IMR-90 (cell line): ENCODE measurements around the gene PDS5B. TPM values are rescaled to one million over a fixed set of nuclear protein-coding genes. Genes with fewer than 3 reads are reported as not detected.

Experiments
- ATAC-seq: fragments of 200-7000 bp; cut with Tn5 transposase; 2 replicates; pipeline ENCODE4 v1.9.1; 2020; ENCODE audit warnings: low read depth, mild to moderate bottlenecking, moderate library complexity
- BruUV-seq: library from RNA; stranded (reverse); fragments of 400-500 nt; replicated peaks from 2 replicates; lab custom pipeline; 2021; lab: Mats Ljungman, UMichigan
- CTCF ChIA-PET: fragments of 300-600 bp; formaldehyde crosslinking; extraction: SDS; loops from one replicate; lab custom pipeline; 2021; ENCODE audit warnings: antibody characterized with exemption; lab: Yijun Ruan, JAX
- POLR2A ChIA-PET: fragments of 300-600 bp; sonication (Branson Sonifier 250); formaldehyde crosslinking; loops from one replicate; lab custom pipeline; 2022; ENCODE audit warnings: antibody characterized with exemption; ENCODE audit not compliant: unreplicated experiment; lab: Charles Lee
- DNase-seq: peaks from one replicate; pipeline ENCODE4 v3.0.0; 2013
- H2AFZ ChIP-seq: replicated peaks from 2 replicates; pipeline ENCODE3; 2013; ENCODE audit warnings: low read length, mild to moderate bottlenecking; ENCODE audit not compliant: poor library complexity
- H2AK5ac ChIP-seq: 2 replicates; pipeline ENCODE4 v1.6.1; 2013; ENCODE audit warnings: low read depth, low read length, inconsistent platforms
- H2AK9ac ChIP-seq: replicated peaks from 2 replicates; pipeline ENCODE3; 2013; ENCODE audit warnings: mild to moderate bottlenecking, low read depth, low read length, moderate library complexity; ENCODE audit not compliant: poor library complexity
- H2BK120ac ChIP-seq: 2 replicates; pipeline ENCODE4 v1.6.1; 2013; ENCODE audit warnings: low read depth, low read length, inconsistent platforms
- H2BK15ac ChIP-seq: 3 replicates; pipeline ENCODE4 v1.6.1; 2013; ENCODE audit warnings: low read depth, low read length, inconsistent platforms
- H2BK20ac ChIP-seq: 2 replicates; pipeline ENCODE4 v1.6.1; 2013; ENCODE audit warnings: low read depth, mild to moderate bottlenecking, inconsistent platforms, low read length, moderate library complexity
- H2BK5ac ChIP-seq: 2 replicates; pipeline ENCODE4 v1.6.1; 2013; ENCODE audit warnings: mild to moderate bottlenecking, low read depth, low read length, inconsistent platforms; ENCODE audit not compliant: poor library complexity, severe bottlenecking
- H3K14ac ChIP-seq: replicated peaks from 2 replicates; pipeline ENCODE4 v1.6.1; 2013; ENCODE audit warnings: low read depth, low read length, inconsistent platforms
- H3K18ac ChIP-seq: 2 replicates; pipeline ENCODE4 v1.6.1; 2013; ENCODE audit warnings: low read depth, low read length, control low read depth
- H3K23ac ChIP-seq: 2 replicates; pipeline ENCODE4 v1.6.1; 2013; ENCODE audit warnings: low read depth, low read length, inconsistent platforms
- H3K27ac ChIP-seq: 2 replicates; pipeline ENCODE4 v1.5.1; 2013; ENCODE audit warnings: mild to moderate bottlenecking, control low read depth, low read length; ENCODE audit not compliant: insufficient read depth
- H3K27me3 ChIP-seq: 2 replicates; pipeline ENCODE4 v1.6.1; 2013; ENCODE audit warnings: low read length; ENCODE audit not compliant: control insufficient read depth, insufficient read depth
- H3K36me3 ChIP-seq: 2 replicates; pipeline ENCODE4 v1.6.1; 2013; ENCODE audit warnings: low read length, mixed read lengths; ENCODE audit not compliant: control insufficient read depth, insufficient read depth
- H3K4ac ChIP-seq: 2 replicates; pipeline ENCODE4 v1.6.1; 2013; ENCODE audit warnings: low read depth, low read length, inconsistent platforms
- H3K4me1 ChIP-seq: 2 replicates; pipeline ENCODE4 v1.6.1; 2013; ENCODE audit warnings: low read length, mixed read lengths; ENCODE audit not compliant: control insufficient read depth, insufficient read depth
- H3K4me2 ChIP-seq: 2 replicates; pipeline ENCODE4 v1.6.1; 2013; ENCODE audit warnings: low read depth, mild to moderate bottlenecking, control low read depth, low read length, moderate library complexity
- H3K4me3 ChIP-seq: 2 replicates; pipeline ENCODE4 v1.5.1; 2013; ENCODE audit warnings: low read depth, mild to moderate bottlenecking, control low read depth, low read length, moderate library complexity; ENCODE audit not compliant: insufficient read depth
- H3K56ac ChIP-seq: 2 replicates; pipeline ENCODE4 v1.6.1; 2013; ENCODE audit warnings: low read length, inconsistent platforms; ENCODE audit not compliant: insufficient read depth; ENCODE audit errors: extremely low read depth
- H3K79me1 ChIP-seq, 2 experiments: 2 replicates each; pipeline ENCODE4 v1.6.1; 2013; ENCODE audit warnings: low read length in 2 of 2, inconsistent platforms in 1 of 2, low read depth in 1 of 2
- H3K9ac ChIP-seq: 2 replicates; pipeline ENCODE4 v1.6.1; 2013; ENCODE audit warnings: low read depth, low read length, control low read depth
- H3K9me1 ChIP-seq: 2 replicates; pipeline ENCODE4 v1.6.1; 2013; ENCODE audit warnings: low read length, inconsistent platforms; ENCODE audit not compliant: insufficient read depth
- H3K9me3 ChIP-seq: 2 replicates; pipeline ENCODE4 v1.6.1; 2013; ENCODE audit warnings: low read length; ENCODE audit not compliant: control insufficient read depth, insufficient read depth
- H4K20me1 ChIP-seq: 2 replicates; pipeline ENCODE4 v1.6.1; 2013; ENCODE audit warnings: low read length, inconsistent platforms; ENCODE audit not compliant: insufficient read depth
- H4K5ac ChIP-seq: 2 replicates; pipeline ENCODE4 v1.6.1; 2013; ENCODE audit warnings: mild to moderate bottlenecking, low read depth, low read length, control low read depth
- H4K8ac ChIP-seq, 2 experiments: 2 replicates each; pipeline ENCODE4 v1.6.1; 2013; ENCODE audit warnings: low read depth in 2 of 2, low read length in 2 of 2, control low read depth in 1 of 2, inconsistent platforms in 1 of 2
- H4K91ac ChIP-seq: 2 replicates; pipeline ENCODE4 v1.6.1; 2013; ENCODE audit warnings: low read depth, low read length, inconsistent platforms; ENCODE audit not compliant: insufficient read depth
- ELK1 ChIP-seq: fragments of 150-350 bp; IDR thresholded peaks from 2 replicates; pipeline ENCODE4 v1.6.1; 2016; ENCODE audit warnings: low read depth, mild to moderate bottlenecking, low read length, moderate library complexity, borderline replicate concordance
- NFE2L2 ChIP-seq: fragments of 150-350 bp; IDR thresholded peaks from 2 replicates; pipeline ENCODE4 v1.6.1; 2016; ENCODE audit warnings: low read depth, mild to moderate bottlenecking, low read length
- POLR2A ChIP-seq: IDR thresholded peaks from 2 replicates; pipeline ENCODE4 v1.6.1; 2012; ENCODE audit warnings: mild to moderate bottlenecking, low read depth, low read length
- RCOR1 ChIP-seq: IDR thresholded peaks from 2 replicates; pipeline ENCODE4 v1.6.1; 2012; ENCODE audit warnings: mild to moderate bottlenecking, low read length, improper control_type of control experiment; ENCODE audit not compliant: insufficient replicate concordance
- WGBS, 2 experiments: methylation state at CpG; one replicate each; pipeline versions ENCODE4 v1.1.5 to v1.1.7; 2013; ENCODE audit warnings: missing lambda C conversion rate in 2 of 2; ENCODE audit not compliant: insufficient read length in 1 of 2; ENCODE audit errors: extremely low coverage in 2 of 2; 5-methylcytosine and 5-hydroxymethylcytosine counted together
- dilution Hi-C: fragments of 300-500 bp; cut with HindIII; formaldehyde crosslinking; loops from one replicate; pipeline ENCODE4 v1.14.3; 2018; ENCODE audit warnings: low sequenced_read_pairs; ENCODE audit not compliant: unreplicated experiment
- in situ Hi-C: fragments of 300-500 bp; cut with MboI; formaldehyde crosslinking; loops from 3 replicates; pipeline ENCODE4 v1.14.3; 2019; ENCODE audit warnings: low sequenced_read_pairs, inconsistent platforms, mixed read lengths
- intact Hi-C: fragments of 100-400 bp; cut with micrococcal nuclease; formaldehyde crosslinking; loops from 2 replicates; pipeline ENCODE4 v1.10.0; 2022
- polyA plus RNA-seq, 3 experiments: library from polyadenylated mRNA; depleted of rRNA; stranded (reverse); fragments of >200 nt; gene quantifications; 2 replicates each; pipeline ENCODE4 v1.2.3, GENCODE V29; 2012; ENCODE audit warnings: low replicate concordance in 1 of 3
- total RNA-seq: library from RNA; depleted of rRNA; stranded (reverse); fragments of >200 nt; gene quantifications from 2 replicates; pipeline ENCODE4 v1.2.3, GENCODE V29; 2012

PDS5B gene
- total and polyA plus RNA-seq, 2 of the 4 experiments (the other 2 are of a cell fraction), result 6.2 to 20.1 TPM

DNA sequence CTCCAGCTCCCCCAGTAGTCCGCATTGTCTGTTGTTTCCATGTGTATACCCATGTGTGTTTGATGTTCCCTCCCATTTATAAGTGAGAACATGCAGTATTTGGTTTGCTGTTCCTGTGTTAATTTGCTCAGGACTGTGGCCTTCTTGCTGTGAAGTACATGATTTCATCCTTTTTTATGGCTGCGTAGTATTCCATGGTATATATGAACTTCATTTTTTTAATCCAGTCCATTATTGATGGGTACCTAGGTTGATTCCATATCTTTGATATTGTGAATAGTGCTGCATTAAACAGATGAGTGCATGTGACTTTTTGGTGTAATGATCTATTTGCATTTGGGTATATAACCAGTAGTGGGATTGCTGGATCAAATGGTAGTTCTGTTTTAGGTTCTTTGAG lies 175.2 kb downstream of the PDS5B start:
- in situ Hi-C loops, result no loop called here

More for the DNA sequence above, 175.2 kb downstream of the PDS5B start:
- ATAC-seq (no peak), DNase-seq (no peak)
- Histone ChIP-seq H2BK5ac (no peak overlapping the region), H3K4me1 (no peaks in the 10 kb centered on the region), H3K27ac (no peak overlapping the region), H3K18ac (no peak overlapping the region), H2BK20ac (no peak overlapping the region), H3K14ac (no peak overlapping the region), H3K23ac (no peak overlapping the region), H2BK15ac (no peak overlapping the region), H4K91ac (no peak overlapping the region), H3K9me3 (peaks cover 3% of the 10 kb centered on the region; the same call in 1 of the 2 replicates), H3K4ac (no peak overlapping the region), H2AK5ac (no peak overlapping the region), H3K9ac (no peak overlapping the region), H4K5ac (no peak overlapping the region), H3K79me1 (peaks cover 0 to 3% of the 10 kb centered on the region in 2 experiments; a peak in 1 of 4 replicates), H2AK9ac (no peak overlapping the region), H2BK120ac (no peak overlapping the region), H4K8ac (no peak overlapping the region), H3K56ac (no peak overlapping the region), H3K4me3 (no peak overlapping the region), H4K20me1 (no peaks in the 10 kb centered on the region), H2AFZ (no peak overlapping the region), H3K27me3 (no peaks in the 10 kb centered on the region), H3K36me3 (peaks cover 10% of the 10 kb centered on the region), H3K4me2 (no peak overlapping the region), H3K9me1 (no peaks in the 10 kb centered on the region)
- dilution Hi-C loops, result no loop called here
- BruUV-seq, result no TSS peak
- POLR2A ChIA-PET, result no interaction called here
- no CpG with 5 or more reads among the region's 2 CpGs for WGBS, 2 experiments
- intact Hi-C loops, result no loop called here
- no peak for TF ChIP-seq POLR2A
- no peak for TF ChIP-seq NFE2L2
- TF ChIP-seq RCOR1, result no peak
- no peak for TF ChIP-seq ELK1
- CTCF ChIA-PET, result no interaction called here
